Measurements from ENCODE around the gene TRMT13. TPM values are rescaled to one million over a fixed set of nuclear protein-coding genes. Genes with fewer than 3 reads are reported as not detected.
A peak's percentile ranks its signal among the peaks of the same experiment; 100 is the strongest.

Gene TRMT13
- total RNA-seq (2014; rRNA removed; shearing (Covaris generic)), result 18.4 and 21.3 TPM in 2 replicates
- polyA plus RNA-seq (2014; cell fraction: nucleus; rRNA removed), result 42.1 and 52.2 TPM in 2 replicates

GRCh38 chr1:100132566-100133477 is at the start of gene TRMT13, which contains the start of gene SASS6:
Gene TRMT13 (plus strand): TSS chr1:100133163. CDS start chr1:100133169, 6 bp downstream.
Gene SASS6 (minus strand): TSS chr1:100132930. CDS start chr1:100132814, 116 bp downstream.
- DNase-seq (ENCODE audit: extremely low read depth, low read depth), result peak; percentile 95

- no peak for DNase-seq (ENCODE audit: extremely low read depth, low read depth)
These were observed 45.6 kb upstream of the TRMT13 start for GRCh38 chr1:100087396-100087795.

- DNase-seq (ENCODE audit: extremely low read depth, low read depth), result no peak
These were observed 43.9 kb upstream of the TRMT13 start for GRCh38 chr1:100089082-100089481.

GRCh38 chr1:100090471-100090870 is 42.5 kb upstream of the TRMT13 start:
- DNase-seq (ENCODE audit: extremely low read depth, low read depth), result no peak

- no peak for DNase-seq (ENCODE audit: extremely low read depth, low read depth)
These were observed 32.8 kb upstream of the TRMT13 start for GRCh38 chr1:100100202-100100601.

- DNase-seq (ENCODE audit: extremely low read depth, low read depth), result no peak
These were observed 31.4 kb upstream of the TRMT13 start for GRCh38 chr1:100101564-100101963.

- DNase-seq (ENCODE audit: extremely low read depth, low read depth), result no peak
These were observed 25.3 kb upstream of the TRMT13 start for GRCh38 chr1:100107696-100108095.

GRCh38 chr1:100109554-100110066 is 23.4 kb upstream of the TRMT13 start:
- no peak for DNase-seq (ENCODE audit: extremely low read depth, low read depth)

GRCh38 chr1:100115524-100115923 is 17.4 kb upstream of the TRMT13 start:
- DNase-seq (ENCODE audit: extremely low read depth, low read depth), result no peak

- no peak for DNase-seq (ENCODE audit: extremely low read depth, low read depth)
These were observed 10.8 kb upstream of the TRMT13 start for GRCh38 chr1:100122177-100122576.

GRCh38 chr1:100127226-100127625 is 5.7 kb upstream of the TRMT13 start:
- no peak for DNase-seq (ENCODE audit: extremely low read depth, low read depth)

- DNase-seq (ENCODE audit: extremely low read depth, low read depth), result peak; percentile 27
These were observed 2.3 kb upstream of the TRMT13 start for GRCh38 chr1:100130552-100131077.

GRCh38 chr1:100131623-100132022 is 1.3 kb upstream of the TRMT13 start:
- DNase-seq (ENCODE audit: extremely low read depth, low read depth), result no peak

- DNase-seq (ENCODE audit: extremely low read depth, low read depth), result no peak
These were observed 1.9 kb downstream of the TRMT13 start for GRCh38 chr1:100134872-100135271.

- no peak for DNase-seq (ENCODE audit: extremely low read depth, low read depth)
These were observed 4.6 kb downstream of the TRMT13 start for GRCh38 chr1:100137602-100138001.

- no peak for DNase-seq (ENCODE audit: extremely low read depth, low read depth)
These were observed 8.2 kb downstream of the TRMT13 start for GRCh38 chr1:100141192-100141591.

GRCh38 chr1:100142343-100142742 is 9.4 kb downstream of the TRMT13 start:
- no peak for DNase-seq (ENCODE audit: extremely low read depth, low read depth)

- DNase-seq (ENCODE audit: extremely low read depth, low read depth), result no peak
These were observed 12.2 kb downstream of the TRMT13 start for GRCh38 chr1:100145116-100145515.

- DNase-seq (ENCODE audit: extremely low read depth, low read depth), result no peak
These were observed 14.0 kb downstream of the TRMT13 start for GRCh38 chr1:100146958-100147357.

- no peak for DNase-seq (ENCODE audit: extremely low read depth, low read depth)
These were observed 14.9 kb downstream of the TRMT13 start for GRCh38 chr1:100147875-100148274.

GRCh38 chr1:100151679-100152078 is 18.7 kb downstream of the TRMT13 start:
- no peak for DNase-seq (ENCODE audit: extremely low read depth, low read depth)

- DNase-seq (ENCODE audit: extremely low read depth, low read depth), result no peak
These were observed 19.3 kb downstream of the TRMT13 start for GRCh38 chr1:100152271-100152670.
